Tibial nerve (tissue), 4 donors: ENCODE measurements around the gene PLCB1.

Source experiments
- EP300 ChIP-seq, 2 donors: sonication (generic); formaldehyde crosslinking; IDR thresholded peaks; one replicate each; pipeline ENCODE4 v1.6.1; 2017; ENCODE audit warnings: antibody characterized with exemption in 2 of 2, mild to moderate bottlenecking in 1 of 2
- POLR2A ChIP-seq, 2 donors: fragments of 450-650 bp; IDR thresholded peaks; one replicate each; pipeline ENCODE4 v1.6.1; 2017; ENCODE audit warnings: antibody characterized with exemption in 2 of 2, mild to moderate bottlenecking in 2 of 2, moderate library complexity in 2 of 2
- TF ChIP-seq, protein P1 (sequence below), 5 experiments: fragments of 200-600 bp in 3 of 5; fragments of 450-650 bp in 2 of 5; sonication (generic) in 3 of 5; IDR thresholded peaks; one replicate each; pipeline ENCODE4 v1.5.1; 2016 to 2019; ENCODE audit warnings: antibody characterized with exemption in 5 of 5, mild to moderate bottlenecking in 3 of 5, moderate library complexity in 2 of 5

DNA sequence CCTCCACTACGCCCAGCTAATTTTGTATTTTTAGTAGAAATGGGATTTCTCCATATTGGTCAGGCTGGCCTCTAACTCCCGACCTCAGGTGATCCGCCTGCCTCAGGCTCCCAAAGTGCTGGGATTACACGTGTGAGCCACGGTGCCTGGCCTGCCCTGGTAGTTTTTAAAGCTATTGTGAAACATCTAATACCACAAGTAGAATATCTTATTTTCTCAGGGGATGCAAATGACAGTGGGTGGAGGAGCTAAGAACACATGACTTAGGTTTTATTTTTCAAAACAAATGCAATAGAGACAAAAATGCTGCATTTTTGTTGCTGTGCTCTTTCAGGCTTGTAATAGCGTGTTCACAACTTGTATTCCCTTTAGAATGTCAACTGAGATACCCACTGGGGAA is 671.9 kb downstream of the PLCB1 start:
- TF ChIP-seq POLR2A (IDR thresholded peaks at IDR 0.05) (no peak), EP300 (IDR thresholded peaks at IDR 0.05) (no peak)
- TF ChIP-seq, protein P1, sequence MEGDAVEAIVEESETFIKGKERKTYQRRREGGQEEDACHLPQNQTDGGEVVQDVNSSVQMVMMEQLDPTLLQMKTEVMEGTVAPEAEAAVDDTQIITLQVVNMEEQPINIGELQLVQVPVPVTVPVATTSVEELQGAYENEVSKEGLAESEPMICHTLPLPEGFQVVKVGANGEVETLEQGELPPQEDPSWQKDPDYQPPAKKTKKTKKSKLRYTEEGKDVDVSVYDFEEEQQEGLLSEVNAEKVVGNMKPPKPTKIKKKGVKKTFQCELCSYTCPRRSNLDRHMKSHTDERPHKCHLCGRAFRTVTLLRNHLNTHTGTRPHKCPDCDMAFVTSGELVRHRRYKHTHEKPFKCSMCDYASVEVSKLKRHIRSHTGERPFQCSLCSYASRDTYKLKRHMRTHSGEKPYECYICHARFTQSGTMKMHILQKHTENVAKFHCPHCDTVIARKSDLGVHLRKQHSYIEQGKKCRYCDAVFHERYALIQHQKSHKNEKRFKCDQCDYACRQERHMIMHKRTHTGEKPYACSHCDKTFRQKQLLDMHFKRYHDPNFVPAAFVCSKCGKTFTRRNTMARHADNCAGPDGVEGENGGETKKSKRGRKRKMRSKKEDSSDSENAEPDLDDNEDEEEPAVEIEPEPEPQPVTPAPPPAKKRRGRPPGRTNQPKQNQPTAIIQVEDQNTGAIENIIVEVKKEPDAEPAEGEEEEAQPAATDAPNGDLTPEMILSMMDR (IDR thresholded peaks at IDR 0.05), result no peak
